SK-N-SH (cell line): ENCODE measurements around the gene GSG1L. TPM values are rescaled to one million over a fixed set of nuclear protein-coding genes. Genes with fewer than 3 reads are reported as not detected.

Experiments
- CTCF ChIA-PET: fragments of 300-600, 350-600 bp; formaldehyde crosslinking; extraction: SDS; loops from one replicate; lab custom pipeline; 2021; lab: Yijun Ruan, JAX
- POLR2A ChIA-PET: fragments of 350-600 bp; sonication (Branson Sonifier 250); formaldehyde crosslinking; extraction: SDS; loops from one replicate; lab custom pipeline; 2020; ENCODE audit warnings: antibody characterized with exemption, inconsistent platforms; lab: Yijun Ruan, JAX
- DNase-seq: peaks from one replicate; pipeline ENCODE4 v3.0.0; 2012
- H2AFZ ChIP-seq: fragments of 200-600 bp; sonication (generic); 2 replicates; pipeline ENCODE4 v1.8.1; 2016; ENCODE audit warnings: antibody characterized with exemption, mild to moderate bottlenecking, low read depth
- H3F3A ChIP-seq: fragments of 200-600 bp; sonication (generic); replicated peaks from 2 replicates; pipeline ENCODE3; 2016; ENCODE audit warnings: antibody characterized with exemption, mild to moderate bottlenecking; ENCODE audit not compliant: insufficient read depth
- H3K27ac ChIP-seq, 2 experiments: fragments of 200-500 bp in 1 of 2; fragments of 200-600 bp in 1 of 2; sonication (Bioruptor generic) in 1 of 2; sonication (generic), shearing (Covaris generic) in 1 of 2; 2 replicates each; pipeline versions ENCODE4 v1.5.1 to v1.6.1; 2014 to 2016; ENCODE audit warnings: low read depth in 2 of 2, inconsistent platforms in 1 of 2, low read length in 1 of 2, mild to moderate bottlenecking in 1 of 2, mixed read lengths in 1 of 2
- H3K27me3 ChIP-seq: fragments of 200-600 bp; sonication (generic), shearing (Covaris generic); 2 replicates; pipeline ENCODE4 v1.6.1; 2016; ENCODE audit warnings: mixed run types; ENCODE audit not compliant: insufficient read depth
- H3K36me3 ChIP-seq, 2 experiments: fragments of 200-500 bp in 1 of 2; fragments of 200-600 bp in 1 of 2; sonication (Bioruptor generic) in 1 of 2; sonication (generic) in 1 of 2; replicated peaks in 1 of 2; 2 replicates each; pipeline versions ENCODE3 to v1.5.1; 2014 to 2016; ENCODE audit warnings: low read length in 1 of 2, mild to moderate bottlenecking in 1 of 2; ENCODE audit not compliant: insufficient read depth in 2 of 2, control insufficient read depth in 1 of 2
- H3K4me1 ChIP-seq, 2 experiments: fragments of 200-500 bp in 1 of 2; fragments of 200-600 bp in 1 of 2; sonication (Bioruptor generic) in 1 of 2; sonication (generic), shearing (Covaris generic) in 1 of 2; 2 replicates each; pipeline versions ENCODE4 v1.5.1 to v1.6.1; 2014 to 2016; ENCODE audit warnings: low read depth in 1 of 2, low read length in 1 of 2, mixed run types in 1 of 2; ENCODE audit not compliant: insufficient read depth in 2 of 2, control insufficient read depth in 1 of 2
- H3K4me2 ChIP-seq: fragments of 200-600 bp; sonication (generic), shearing (Covaris generic); 2 replicates; pipeline ENCODE4 v1.6.1; 2017; ENCODE audit warnings: mixed run types
- H3K4me3 ChIP-seq, 2 experiments: fragments of 200-500 bp in 1 of 2; fragments of 200-600 bp in 1 of 2; sonication (Bioruptor generic) in 1 of 2; sonication (generic), shearing (Covaris generic) in 1 of 2; 2 replicates each; pipeline versions ENCODE4 v1.5.1 to v1.8.1; 2014 to 2016; ENCODE audit warnings: low read depth in 2 of 2, inconsistent platforms in 1 of 2, low read length in 1 of 2, mild to moderate bottlenecking in 1 of 2, mixed read lengths in 1 of 2, moderate library complexity in 1 of 2
- H3K79me2 ChIP-seq: fragments of 200-600 bp; sonication (generic); 2 replicates; pipeline ENCODE4 v1.8.1; 2017; ENCODE audit warnings: mild to moderate bottlenecking; ENCODE audit not compliant: insufficient read depth
- H3K9ac ChIP-seq: fragments of 200-600 bp; sonication (generic); 2 replicates; pipeline ENCODE4 v1.6.1; 2017; ENCODE audit warnings: mixed run types
- H3K9me2 ChIP-seq: fragments of 200-600 bp; sonication (generic); 2 replicates; pipeline ENCODE4 v1.6.1; 2017; ENCODE audit warnings: mixed run types
- H3K9me3 ChIP-seq: fragments of 200-600 bp; sonication (generic); 2 replicates; pipeline ENCODE4 v1.6.1; 2017; ENCODE audit warnings: mixed run types, mild to moderate bottlenecking, moderate library complexity
- H4K20me1 ChIP-seq: fragments of 200-600 bp; sonication (generic); 2 replicates; pipeline ENCODE4 v1.6.1; 2017; ENCODE audit warnings: mild to moderate bottlenecking, mixed run types; ENCODE audit not compliant: insufficient read depth
- EP300 ChIP-seq, 2 experiments: IDR thresholded peaks; 2 replicates each; pipeline versions ENCODE4 v1.4.0 to v1.6.1; 2012; ENCODE audit warnings: borderline replicate concordance in 1 of 2, low read depth in 1 of 2, low read length in 1 of 2
- FOSL2 ChIP-seq: IDR thresholded peaks from 2 replicates; pipeline ENCODE4 v1.4.0; 2012; ENCODE audit warnings: low read depth, mild to moderate bottlenecking, moderate library complexity, borderline replicate concordance
- GABPA ChIP-seq: IDR thresholded peaks from 2 replicates; pipeline ENCODE4 v1.4.0; 2012; ENCODE audit warnings: low read depth, mild to moderate bottlenecking
- IRF3 ChIP-seq: fragments of 150-350 bp; IDR thresholded peaks from 2 replicates; pipeline ENCODE4 v1.6.1; 2016; ENCODE audit warnings: mild to moderate bottlenecking, low read depth, low read length
- JUND ChIP-seq: IDR thresholded peaks from 2 replicates; pipeline ENCODE4 v1.4.0; 2012
- MXI1 ChIP-seq: IDR thresholded peaks from 2 replicates; pipeline ENCODE4 v1.6.1; 2012; ENCODE audit warnings: mild to moderate bottlenecking, low read depth, low read length, improper control_type of control experiment
- NFIC ChIP-seq: IDR thresholded peaks from 2 replicates; pipeline ENCODE4 v1.4.0; 2012; ENCODE audit warnings: borderline replicate concordance
- NRF1 ChIP-seq: IDR thresholded peaks from 2 replicates; pipeline ENCODE4 v1.6.1; 2012; ENCODE audit warnings: low read depth, mild to moderate bottlenecking, low read length
- POLR2AphosphoS5 ChIP-seq: IDR thresholded peaks from 2 replicates; pipeline ENCODE4 v1.6.1; 2012; ENCODE audit warnings: low read depth, low read length
- RAD21 ChIP-seq: IDR thresholded peaks from 2 replicates; pipeline ENCODE4 v1.6.1; 2012; ENCODE audit warnings: mild to moderate bottlenecking, low read length
- REST ChIP-seq: IDR thresholded peaks from 2 replicates; pipeline ENCODE4 v1.6.1; 2012; ENCODE audit warnings: mild to moderate bottlenecking, low read depth, low read length, moderate library complexity
- RFX5 ChIP-seq: IDR thresholded peaks from 2 replicates; pipeline ENCODE4 v1.6.1; 2012; ENCODE audit warnings: mild to moderate bottlenecking, improper control_type of control experiment, low read length
- TAF1 ChIP-seq: IDR thresholded peaks from 2 replicates; pipeline ENCODE4 v1.6.1; 2012; ENCODE audit warnings: low read depth, mild to moderate bottlenecking, low read length, moderate library complexity, borderline replicate concordance
- TCF12 ChIP-seq: IDR thresholded peaks from 2 replicates; pipeline ENCODE4 v1.4.0; 2012
- TEAD4 ChIP-seq: IDR thresholded peaks from 2 replicates; pipeline ENCODE4 v1.4.0; 2012; ENCODE audit warnings: mild to moderate bottlenecking, borderline replicate concordance; ENCODE audit not compliant: insufficient read depth
- USF2 ChIP-seq: fragments of 150-350 bp; IDR thresholded peaks from 2 replicates; pipeline ENCODE4 v1.6.1; 2017; ENCODE audit warnings: antibody characterized with exemption, low read length, low read depth, borderline replicate concordance
- YY1 ChIP-seq: IDR thresholded peaks from 2 replicates; pipeline ENCODE4 v1.4.0; 2012; ENCODE audit warnings: low read depth, mild to moderate bottlenecking
- ZBTB33 ChIP-seq: IDR thresholded peaks from 2 replicates; pipeline ENCODE4 v1.4.0; 2012; ENCODE audit warnings: low read depth, borderline replicate concordance
- WGBS: methylation state at CpG from one replicate; pipeline ENCODE4 v1.1.6; 2017; ENCODE audit warnings: low lambda C conversion rate; 5-methylcytosine and 5-hydroxymethylcytosine counted together
- polyA plus RNA-seq, 3 experiments: library from polyadenylated mRNA; depleted of rRNA; stranded (reverse); fragments of >200 nt; gene quantifications; 2 replicates each; pipeline ENCODE4 v1.2.3, GENCODE V29; 2012

GSG1L gene
- polyA plus RNA-seq, 1 of the 3 experiments (the other 2 are of a cell fraction): not detected

- Histone ChIP-seq H3K4me3 (no peak overlapping the region), H3F3A (no peaks in the 10 kb centered on the region), H3K27ac (no peak overlapping the region), H3K4me2 (no peak overlapping the region), H2AFZ (no peak overlapping the region), H3K79me2 (no peaks in the 10 kb centered on the region), H4K20me1 (no peaks in the 10 kb centered on the region), H3K27me3 (peaks cover 19% of the 10 kb centered on the region; the same call in 1 of the 2 replicates), H3K9ac (no peak overlapping the region), H3K9me3 (no peaks in the 10 kb centered on the region), H3K9me2 (no peaks in the 10 kb centered on the region), H3K36me3 (no peaks in the 10 kb centered on the region), H3K4me1 (no peaks in the 10 kb centered on the region)
- CTCF ChIA-PET: interaction anchor here (0.7 to 1.3 kb wide), 2 partner anchors 13 to 86 kb away, joined by 3 read pairs; no protein-coding TSS in a partner anchor
- no peak for DNase-seq
- TF ChIP-seq NRF1: no peak
- TF ChIP-seq TEAD4: no peak
- TF ChIP-seq NFIC: no peak
- TF ChIP-seq REST: no peak
- TF ChIP-seq JUND: no peak
- TF ChIP-seq ZBTB33: no peak
- TF ChIP-seq POLR2AphosphoS5: no peak
- no peak for TF ChIP-seq TAF1
- TF ChIP-seq GABPA: no peak
- TF ChIP-seq EP300 (IDR thresholded peaks at IDR 0.05; ENCODE audit: borderline replicate concordance in 1 of 2, low read depth in 1 of 2, low read length in 1 of 2): no peak
- TF ChIP-seq RFX5: no peak
- TF ChIP-seq YY1: no peak
- TF ChIP-seq IRF3: no peak
- no peak for TF ChIP-seq FOSL2
- TF ChIP-seq USF2: no peak
- no peak for TF ChIP-seq MXI1
- no peak for TF ChIP-seq RAD21
- TF ChIP-seq TCF12: no peak
- WGBS: 42% methylated on average over 7 of the region's 8 CpGs
- POLR2A ChIA-PET: no interaction called here
Observed at GRCh38 chr16:28057949-28058348, 5.6 kb downstream of the GSG1L start.
